ENCODE measurements around the gene S100A14. TPM values are rescaled to one million over a fixed set of nuclear protein-coding genes. Genes with fewer than 3 reads are reported as not detected.
A peak's percentile ranks its signal among the peaks of the same experiment; 100 is the strongest.

The S100A14 gene
- total and polyA plus RNA-seq, 9 of the 15 experiments (the other 6 are each of a cell fraction or from before 2014, with no cell fraction given), result 0.10 to 0.64 (median 0.24) TPM; not detected in 3

DNA sequence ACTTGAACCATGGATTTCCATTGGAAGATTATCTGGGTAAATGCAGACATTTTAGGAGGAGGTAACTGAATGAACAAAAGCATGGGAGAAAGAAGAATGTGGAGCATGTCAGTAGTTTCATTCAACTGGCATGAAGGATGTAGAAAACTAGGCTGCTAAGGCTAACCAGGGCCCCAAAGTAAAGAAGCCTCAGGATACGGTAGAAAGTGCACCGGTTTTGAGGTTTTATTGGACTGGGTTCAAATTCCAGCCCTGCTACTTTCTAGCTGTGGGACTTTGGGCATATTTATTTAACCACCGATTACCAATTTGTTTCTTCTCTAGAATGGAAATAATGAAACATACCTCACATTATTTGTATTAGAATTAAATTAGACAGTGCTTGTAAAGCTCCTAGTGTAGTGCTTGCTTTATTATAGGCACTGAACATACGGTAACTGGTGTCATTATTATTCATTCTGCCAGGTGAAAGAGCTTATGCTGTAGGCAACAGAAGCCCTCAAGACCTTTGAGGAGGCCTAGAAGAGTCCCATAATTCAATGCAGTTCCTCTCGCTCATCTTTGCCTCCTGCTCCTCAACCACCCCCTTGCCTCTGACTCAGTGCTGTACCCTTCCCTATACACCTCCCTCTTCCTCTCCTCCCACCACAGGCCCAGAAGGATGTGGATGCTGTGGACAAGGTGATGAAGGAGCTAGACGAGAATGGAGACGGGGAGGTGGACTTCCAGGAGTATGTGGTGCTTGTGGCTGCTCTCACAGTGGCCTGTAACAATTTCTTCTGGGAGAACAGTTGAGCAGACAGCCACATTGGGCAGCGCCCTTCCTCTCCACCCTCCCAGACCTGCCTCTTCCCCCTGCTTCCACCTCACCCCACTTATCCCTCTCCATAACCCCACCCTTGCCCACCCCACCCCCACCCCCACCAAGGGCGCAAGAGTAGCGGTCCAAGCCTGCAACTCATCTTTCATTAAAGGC is 15.2 kb upstream of the S100A14 start:
- POLR2A ChIA-PET, result interaction anchor here (0.6 to 1.5 kb wide), 4 partner anchors 15 to 178 kb away, joined by 3 to 5 read pairs (median 4); partner anchors contain the start of gene S100A14
- Histone ChIP-seq H3K9me1 (ENCODE audit: control insufficient read depth, insufficient read depth, low read length) (no peaks in the 10 kb centered on the region), H3K4me2 (ENCODE audit: insufficient read depth, low read length) (no peak overlapping the region), H3K4me3 (no peak overlapping the region), H3K27me3 (ENCODE audit: control insufficient read depth in 2 of 2, insufficient read depth in 2 of 2, low read length in 2 of 2) (no peaks in the 10 kb centered on the region), H3K36me3 (ENCODE audit: control insufficient read depth, insufficient read depth, low read length) (peaks cover 8% of the 10 kb centered on the region; the same call in 2 of the 3 replicates), H3K79me2 (ENCODE audit: control insufficient read depth, insufficient read depth, low read length) (peaks cover 27% of the 10 kb centered on the region), H3K9me3 (replicated peaks; ENCODE audit: control insufficient read depth, insufficient read depth, low read depth, low read length) (no peaks in the 10 kb centered on the region), H4K20me1 (replicated peaks; ENCODE audit: control insufficient read depth, insufficient read depth, low read length) (no peaks in the 10 kb centered on the region), H2AFZ (ENCODE audit: low read depth, low read length) (no peak overlapping the region), H3K4me1 (replicated peaks in 1 of 2; ENCODE audit: control insufficient read depth in 2 of 2, insufficient read depth in 2 of 2, low read length in 2 of 2) (peaks cover 33 to 47% of the 10 kb centered on the region in 2 experiments), H3K27ac (ENCODE audit: extremely low read depth, low read depth, low read length) (no peak overlapping the region), H3K9ac (ENCODE audit: insufficient read depth in 1 of 2, low read depth in 2 of 2, low read length in 2 of 2) (no peak overlapping the region)
- no TSS peak for BruUV-seq (replicated peaks)
- 60% methylated on average over 9 of the region's 10 CpGs for WGBS (ENCODE audit: insufficient coverage, low coverage, missing lambda C conversion rate)
- in situ Hi-C loops (cut with MboI) (no loop called here), intact Hi-C loops (cut with micrococcal nuclease) (loop anchor here (5.0 kb wide), 1 partner anchor 99 kb away; no protein-coding TSS in a partner anchor)
- no peak for DNase-seq (ENCODE audit: extremely low read depth in 1 of 4, low spot score in 3 of 4)
- CTCF ChIA-PET (ENCODE audit: low intra/inter-chr PET ratio), result no interaction called here
- no peak for ATAC-seq
- TF ChIP-seq EGR1 (conservative IDR thresholded peaks at IDR 0.05) (0 out of 2 replicates have a peak, but pooled peaks have one; percentile 7), HMG20A (CRISPR knock-in tag; conservative IDR thresholded peaks at IDR 0.05) (no peak)
- FAIRE-seq, result no peak

DNA sequence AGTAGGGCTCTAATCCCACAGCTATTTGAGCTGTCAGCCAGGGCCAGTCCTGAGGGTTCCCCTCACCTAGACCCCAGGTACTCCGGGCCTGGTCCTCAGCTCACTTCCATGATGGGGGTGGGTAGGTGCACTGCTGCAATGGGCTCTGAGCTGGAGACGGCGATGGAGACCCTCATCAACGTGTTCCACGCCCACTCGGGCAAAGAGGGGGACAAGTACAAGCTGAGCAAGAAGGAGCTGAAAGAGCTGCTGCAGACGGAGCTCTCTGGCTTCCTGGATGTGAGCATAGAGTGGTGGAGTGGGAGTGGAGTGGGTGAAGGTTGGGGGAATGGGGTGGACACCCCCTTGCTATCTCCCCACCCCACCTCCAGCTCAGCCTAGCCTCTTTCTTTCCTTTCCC is 14.3 kb upstream of the S100A14 start:
- peaks cover 22% of the 10 kb centered on the region for H3K79me2 ChIP-seq (ENCODE audit: control insufficient read depth, insufficient read depth, low read length)
- peaks cover 4% of the 10 kb centered on the region; the same call in 2 of the 3 replicates for H3K36me3 ChIP-seq (ENCODE audit: control insufficient read depth, insufficient read depth, low read length)
- ChIA-PET POLR2A (interaction anchor here (0.5 to 4.3 kb wide), 5 partner anchors 13 to 233 kb away, joined by 3 to 18 read pairs (median 3); partner anchors contain the start of gene S100A14), CTCF (ENCODE audit: low intra/inter-chr PET ratio) (no interaction called here)
- in situ Hi-C loops (cut with MboI), result no loop called here
- H3K9me1 ChIP-seq (ENCODE audit: control insufficient read depth, insufficient read depth, low read length), result no peaks in the 10 kb centered on the region
- H3K4me1 ChIP-seq (replicated peaks in 1 of 2; ENCODE audit: control insufficient read depth in 2 of 2, insufficient read depth in 2 of 2, low read length in 2 of 2), result peaks cover 31 to 53% of the 10 kb centered on the region in 2 experiments
- H3K4me2 ChIP-seq (ENCODE audit: insufficient read depth, low read length), result no peak overlapping the region
- no peaks in the 10 kb centered on the region for H4K20me1 ChIP-seq (replicated peaks; ENCODE audit: control insufficient read depth, insufficient read depth, low read length)
- BruUV-seq (replicated peaks), result no TSS peak
- H3K9ac ChIP-seq (ENCODE audit: insufficient read depth in 1 of 2, low read depth in 2 of 2, low read length in 2 of 2), result peak overlapping the region in 1 of 2 experiments; percentile 39; a peak in 1 of 4 replicates
- intact Hi-C loops (cut with micrococcal nuclease), result loop anchor here (5.0 kb wide), 1 partner anchor 98 kb away; no protein-coding TSS in a partner anchor
- ATAC-seq (no peak), FAIRE-seq (no peak), DNase-seq (ENCODE audit: extremely low read depth in 1 of 4, low spot score in 3 of 4) (no peak)
- H3K27me3 ChIP-seq (ENCODE audit: control insufficient read depth in 2 of 2, insufficient read depth in 2 of 2, low read length in 2 of 2), result no peaks in the 10 kb centered on the region
- H2AFZ ChIP-seq (ENCODE audit: low read depth, low read length), result no peak overlapping the region
- 64% methylated on average over 7 of the region's 7 CpGs for WGBS (ENCODE audit: insufficient coverage, low coverage, missing lambda C conversion rate)
- H3K4me3 ChIP-seq, result no peak overlapping the region
- H3K9me3 ChIP-seq (replicated peaks; ENCODE audit: control insufficient read depth, insufficient read depth, low read depth, low read length), result no peaks in the 10 kb centered on the region
- H3K27ac ChIP-seq (ENCODE audit: extremely low read depth, low read depth, low read length), result no peak overlapping the region
- TF ChIP-seq PHF21A (IDR thresholded peaks at IDR 0.05; ENCODE audit: borderline replicate concordance, low read depth), result no peak
- TF ChIP-seq, protein P1, sequence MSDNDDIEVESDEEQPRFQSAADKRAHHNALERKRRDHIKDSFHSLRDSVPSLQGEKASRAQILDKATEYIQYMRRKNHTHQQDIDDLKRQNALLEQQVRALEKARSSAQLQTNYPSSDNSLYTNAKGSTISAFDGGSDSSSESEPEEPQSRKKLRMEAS (CRISPR knock-in tag; IDR thresholded peaks at IDR 0.05), result 0 out of 2 replicates have a peak, but pooled peaks have one; percentile 19

Data from K562 (cell line).